Mammary epithelial cell (primary cell): ENCODE data around the gene GNMT.

Source experiments
- EZH2 ChIP-seq: IDR thresholded peaks from 2 replicates; pipeline ENCODE4 v1.6.1; 2012; ENCODE audit warnings: low read length, inconsistent platforms, borderline replicate concordance
- TF ChIP-seq, protein P1 (sequence below), 2 donors: IDR thresholded peaks in 1 of 2; conservative IDR thresholded peaks in 1 of 2; 2 replicates each; pipeline ENCODE4 v1.5.1; 2011 to 2012; ENCODE audit warnings: inconsistent platforms in 2 of 2, low read length in 2 of 2, mild to moderate bottlenecking in 2 of 2, control low read depth in 1 of 2, low read depth in 1 of 2; ENCODE audit not compliant: insufficient read depth in 1 of 2; ENCODE audit errors: extremely low read depth in 1 of 2

- TF ChIP-seq EZH2, result no peak
- TF ChIP-seq, protein P1, sequence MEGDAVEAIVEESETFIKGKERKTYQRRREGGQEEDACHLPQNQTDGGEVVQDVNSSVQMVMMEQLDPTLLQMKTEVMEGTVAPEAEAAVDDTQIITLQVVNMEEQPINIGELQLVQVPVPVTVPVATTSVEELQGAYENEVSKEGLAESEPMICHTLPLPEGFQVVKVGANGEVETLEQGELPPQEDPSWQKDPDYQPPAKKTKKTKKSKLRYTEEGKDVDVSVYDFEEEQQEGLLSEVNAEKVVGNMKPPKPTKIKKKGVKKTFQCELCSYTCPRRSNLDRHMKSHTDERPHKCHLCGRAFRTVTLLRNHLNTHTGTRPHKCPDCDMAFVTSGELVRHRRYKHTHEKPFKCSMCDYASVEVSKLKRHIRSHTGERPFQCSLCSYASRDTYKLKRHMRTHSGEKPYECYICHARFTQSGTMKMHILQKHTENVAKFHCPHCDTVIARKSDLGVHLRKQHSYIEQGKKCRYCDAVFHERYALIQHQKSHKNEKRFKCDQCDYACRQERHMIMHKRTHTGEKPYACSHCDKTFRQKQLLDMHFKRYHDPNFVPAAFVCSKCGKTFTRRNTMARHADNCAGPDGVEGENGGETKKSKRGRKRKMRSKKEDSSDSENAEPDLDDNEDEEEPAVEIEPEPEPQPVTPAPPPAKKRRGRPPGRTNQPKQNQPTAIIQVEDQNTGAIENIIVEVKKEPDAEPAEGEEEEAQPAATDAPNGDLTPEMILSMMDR (conservative IDR thresholded peaks at IDR 0.05 in 1 of 2, IDR thresholded peaks at IDR 0.05 in 1 of 2; ENCODE audit: extremely low read depth in 1 of 2, insufficient read depth in 1 of 2, low read depth in 1 of 2, low read length in 2 of 2), result no peak
Observed at GRCh38 chr6:43012364-43012763, 51.8 kb downstream of the GNMT start.
